ENCODE measurements around the gene KIFBP.

The KIFBP gene

DNA sequence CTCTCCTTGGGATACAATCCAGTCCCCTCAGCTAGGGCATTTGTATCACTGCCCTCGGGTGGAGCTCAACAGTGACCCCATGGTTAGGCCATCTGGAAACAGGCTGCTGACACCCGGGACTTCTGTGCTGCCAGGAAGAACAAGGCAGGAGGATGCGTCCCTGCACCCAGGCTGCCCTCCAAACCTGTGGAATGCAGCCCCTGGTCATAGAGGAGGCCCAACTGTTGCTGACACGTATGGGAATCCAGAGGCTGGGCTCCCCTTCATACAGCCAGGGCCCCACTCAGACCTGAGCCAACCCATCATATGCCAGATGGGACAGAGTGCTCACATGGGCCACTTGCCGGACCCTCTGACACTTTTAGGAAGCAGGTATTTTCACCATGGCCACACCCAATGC is 53.8 kb downstream of the KIFBP start:
- no peaks in the 10 kb centered on the region for H3K27me3 ChIP-seq (ENCODE audit: control insufficient read depth, insufficient read depth, low read length)
- H3K36me3 ChIP-seq (ENCODE audit: control insufficient read depth, insufficient read depth, low read length): no peaks in the 10 kb centered on the region
- H3K4me1 ChIP-seq (ENCODE audit: control insufficient read depth, insufficient read depth, low read length): no peaks in the 10 kb centered on the region
- no peak overlapping the region for H3K9ac ChIP-seq (ENCODE audit: low read depth, low read length)
- no peaks in the 10 kb centered on the region for H3K9me3 ChIP-seq (ENCODE audit: control insufficient read depth, insufficient read depth, low read length)
- no peak overlapping the region for H3K4me3 ChIP-seq (ENCODE audit: low read depth, low read length)

DNA sequence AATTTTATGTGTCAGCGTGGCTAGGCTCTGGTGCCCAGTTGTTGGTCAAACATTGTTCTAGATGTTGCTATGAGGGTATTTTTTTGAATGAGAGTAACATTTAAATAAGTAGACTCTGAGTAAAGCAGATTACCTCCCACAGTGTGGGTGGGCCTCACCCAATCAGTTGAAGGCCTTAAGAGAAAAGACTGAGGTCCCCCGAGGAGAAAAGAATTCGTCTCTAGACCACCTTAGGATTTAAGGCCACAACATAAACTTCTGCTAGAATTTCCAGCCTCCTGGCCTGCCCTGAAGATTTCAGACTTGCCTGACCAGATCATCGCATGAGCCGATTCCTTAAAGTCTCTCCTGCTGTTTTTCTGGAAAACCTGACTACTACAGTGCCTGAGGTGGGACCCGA is 54.2 kb downstream of the KIFBP start:
- Histone ChIP-seq H3K27me3 (ENCODE audit: control insufficient read depth, insufficient read depth, low read length) (no peaks in the 10 kb centered on the region), H3K9ac (ENCODE audit: low read depth, low read length) (no peak overlapping the region), H3K9me3 (ENCODE audit: control insufficient read depth, insufficient read depth, low read length) (no peaks in the 10 kb centered on the region), H3K4me3 (ENCODE audit: low read depth, low read length) (no peak overlapping the region), H3K36me3 (ENCODE audit: control insufficient read depth, insufficient read depth, low read length) (no peaks in the 10 kb centered on the region), H3K4me1 (ENCODE audit: control insufficient read depth, insufficient read depth, low read length) (no peaks in the 10 kb centered on the region)

DNA sequence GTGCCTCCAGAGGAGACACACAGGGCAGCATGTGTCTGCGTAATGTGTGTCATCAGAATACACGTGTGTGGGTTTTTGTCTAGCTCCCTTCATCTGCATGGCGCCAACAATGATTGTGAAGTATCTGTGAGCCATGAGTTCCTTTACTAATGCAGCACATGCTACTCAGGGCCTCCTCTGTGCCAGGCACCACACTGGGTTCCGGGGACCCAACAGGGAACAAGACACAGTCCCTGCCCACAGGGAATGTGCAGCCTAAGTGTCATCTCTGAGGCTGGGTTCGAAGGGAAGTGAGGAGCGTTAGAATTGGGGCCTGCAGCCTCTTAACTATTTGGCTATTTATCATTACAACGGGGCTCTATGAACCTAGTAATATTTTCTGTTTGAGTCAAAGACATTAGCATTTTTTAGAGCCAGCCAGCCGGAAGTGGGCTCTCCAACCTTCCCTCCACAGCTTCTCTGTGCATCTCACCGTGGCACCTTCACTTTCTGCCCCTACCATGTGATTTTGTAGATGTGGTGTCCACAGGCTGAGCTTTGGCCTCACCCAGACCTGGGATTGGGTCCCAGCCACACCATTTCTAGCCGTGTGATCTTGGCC is 55.4 kb downstream of the KIFBP start:
- Histone ChIP-seq H3K9ac (ENCODE audit: low read depth, low read length) (no peak overlapping the region), H3K4me1 (ENCODE audit: control insufficient read depth, insufficient read depth, low read length) (no peaks in the 10 kb centered on the region)

DNA sequence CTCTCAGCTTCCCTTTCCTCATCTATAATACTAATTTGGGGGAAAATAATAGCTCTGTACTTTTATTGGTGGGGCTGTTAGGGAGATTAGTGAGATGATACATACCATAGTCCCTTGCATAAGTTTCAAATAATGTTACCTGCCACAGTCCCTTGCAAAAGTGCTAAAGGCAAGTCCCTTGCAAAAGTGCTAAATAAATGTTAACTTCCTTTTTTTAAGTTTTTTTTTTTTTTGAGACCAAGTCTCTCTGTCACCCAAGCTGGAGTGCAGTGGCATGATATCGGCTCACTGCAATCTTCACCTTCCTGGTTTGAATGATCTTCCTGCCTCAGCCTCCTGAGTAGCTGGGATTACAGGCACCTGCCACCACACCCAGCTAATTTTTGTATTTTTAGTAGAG is 55.9 kb downstream of the KIFBP start:
- Histone ChIP-seq H3K4me1 (ENCODE audit: control insufficient read depth, insufficient read depth, low read length) (no peaks in the 10 kb centered on the region), H3K4me3 (ENCODE audit: low read depth, low read length) (no peak overlapping the region), H3K9me3 (ENCODE audit: control insufficient read depth, insufficient read depth, low read length) (no peaks in the 10 kb centered on the region), H3K9ac (ENCODE audit: low read depth, low read length) (no peak overlapping the region), H3K36me3 (ENCODE audit: control insufficient read depth, insufficient read depth, low read length) (no peaks in the 10 kb centered on the region), H3K27me3 (ENCODE audit: control insufficient read depth, insufficient read depth, low read length) (no peaks in the 10 kb centered on the region)

More for the DNA sequence above, 55.4 kb downstream of the KIFBP start:
- H3K27me3 ChIP-seq (ENCODE audit: control insufficient read depth, insufficient read depth, low read length): no peaks in the 10 kb centered on the region
- H3K36me3 ChIP-seq (ENCODE audit: control insufficient read depth, insufficient read depth, low read length): no peaks in the 10 kb centered on the region
- no peaks in the 10 kb centered on the region for H3K9me3 ChIP-seq (ENCODE audit: control insufficient read depth, insufficient read depth, low read length)
- no peak overlapping the region for H3K4me3 ChIP-seq (ENCODE audit: low read depth, low read length)

DNA sequence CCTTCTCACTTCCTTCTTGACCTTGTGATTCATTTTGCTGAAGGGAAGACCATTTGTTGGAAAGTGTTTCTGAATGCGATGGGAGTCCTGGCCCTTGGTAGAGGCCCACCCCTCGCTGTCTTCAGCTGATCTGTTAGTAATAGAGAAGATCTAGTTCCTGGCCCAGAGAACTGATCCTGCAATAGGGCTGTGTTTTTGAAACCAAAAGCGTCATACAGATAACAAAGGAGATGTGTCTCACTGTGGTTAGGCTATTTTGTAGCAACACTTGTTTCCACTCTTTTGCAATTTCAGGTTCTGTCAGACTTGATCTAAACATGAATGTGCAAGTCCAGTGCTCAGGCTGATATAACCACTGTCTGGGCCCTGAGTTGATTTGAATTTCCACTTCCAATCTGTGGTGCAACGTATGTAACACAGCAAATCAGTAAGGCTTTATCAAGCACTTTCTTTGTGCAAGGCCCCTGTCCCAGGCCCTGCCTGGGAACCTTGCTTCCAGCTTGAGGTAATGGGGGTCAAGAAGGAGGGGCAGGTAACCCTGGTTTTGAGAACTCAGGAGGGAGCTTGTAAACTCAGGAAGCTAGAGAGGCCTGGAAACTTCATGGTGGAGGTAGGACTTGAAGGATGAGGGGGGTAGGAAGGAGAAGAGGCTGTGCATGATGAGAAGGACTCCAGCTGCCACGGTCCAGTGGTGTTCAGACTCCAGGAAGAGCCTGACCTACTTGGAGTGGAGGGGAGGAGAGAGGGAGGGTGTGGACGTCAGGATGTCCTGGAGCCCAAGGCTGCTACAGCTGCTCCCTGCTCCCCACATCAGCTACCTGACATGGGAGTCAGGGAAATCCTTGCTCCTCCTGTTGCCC is 57.1 kb downstream of the KIFBP start:
- H3K9ac ChIP-seq (ENCODE audit: low read depth, low read length): no peak overlapping the region
- no peaks in the 10 kb centered on the region for H3K9me3 ChIP-seq (ENCODE audit: control insufficient read depth, insufficient read depth, low read length)
- H3K27me3 ChIP-seq (ENCODE audit: control insufficient read depth, insufficient read depth, low read length): no peaks in the 10 kb centered on the region
- no peaks in the 10 kb centered on the region for H3K36me3 ChIP-seq (ENCODE audit: control insufficient read depth, insufficient read depth, low read length)
- H3K4me3 ChIP-seq (ENCODE audit: low read depth, low read length): no peak overlapping the region
- no peaks in the 10 kb centered on the region for H3K4me1 ChIP-seq (ENCODE audit: control insufficient read depth, insufficient read depth, low read length)

DNA sequence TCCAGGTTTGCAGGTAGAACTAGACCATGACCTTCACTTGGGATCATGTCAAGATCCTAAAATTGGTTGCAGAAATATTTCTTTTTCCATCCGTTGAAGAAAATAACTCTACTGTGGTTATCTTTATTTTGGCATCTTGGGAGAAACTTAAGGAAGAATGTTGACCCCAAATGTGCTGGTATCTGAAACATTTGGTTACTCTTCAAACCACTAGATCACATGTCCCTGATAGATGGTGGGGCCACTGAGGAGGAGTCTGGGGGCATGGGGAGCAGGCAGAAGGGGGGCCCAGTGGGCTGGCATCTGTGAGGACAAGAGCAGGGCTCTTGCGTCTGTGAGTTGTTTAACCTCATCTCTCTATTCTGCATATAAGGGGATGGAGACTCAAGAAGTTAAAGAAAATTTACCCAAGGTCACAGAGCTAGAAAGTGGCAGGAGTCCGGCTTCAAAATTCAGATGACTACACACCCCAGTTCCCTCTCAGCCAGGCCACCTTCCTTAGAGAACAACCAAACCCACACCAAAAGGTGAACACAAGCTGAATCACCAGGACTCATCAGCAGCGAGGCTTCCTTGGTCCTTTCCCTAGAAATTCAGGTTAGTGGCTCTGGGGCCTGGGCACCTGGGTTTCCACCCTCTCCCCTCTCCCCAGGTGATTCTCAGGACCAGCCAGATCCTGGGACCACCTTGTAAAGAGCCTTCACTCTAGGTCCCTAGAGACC is 58.7 kb downstream of the KIFBP start:
- no peak overlapping the region for H3K4me3 ChIP-seq (ENCODE audit: low read depth, low read length)
- H3K36me3 ChIP-seq (ENCODE audit: control insufficient read depth, insufficient read depth, low read length): no peaks in the 10 kb centered on the region
- no peak overlapping the region for H3K9ac ChIP-seq (ENCODE audit: low read depth, low read length)
- no peaks in the 10 kb centered on the region for H3K4me1 ChIP-seq (ENCODE audit: control insufficient read depth, insufficient read depth, low read length)
- no peaks in the 10 kb centered on the region for H3K27me3 ChIP-seq (ENCODE audit: control insufficient read depth, insufficient read depth, low read length)
- no peaks in the 10 kb centered on the region for H3K9me3 ChIP-seq (ENCODE audit: control insufficient read depth, insufficient read depth, low read length)

DNA sequence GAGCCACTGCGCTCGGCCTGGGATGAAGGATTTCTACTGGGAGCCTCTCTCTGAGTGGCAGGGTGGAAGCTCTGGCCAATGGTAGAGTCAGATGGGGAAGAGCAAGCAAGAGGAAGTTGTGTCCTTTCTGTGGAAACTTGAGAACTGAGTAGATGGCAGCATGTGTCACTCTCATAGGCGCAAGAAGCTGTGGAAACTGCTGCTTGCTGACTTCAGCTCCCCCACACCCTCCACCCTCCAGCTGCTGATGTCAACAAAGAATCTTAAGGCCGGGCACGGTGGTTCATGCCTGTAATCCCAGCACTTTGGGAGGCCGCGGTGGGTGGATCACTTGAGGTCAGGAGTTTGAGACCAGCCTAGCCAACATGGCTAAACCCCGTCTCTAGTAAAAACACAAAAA is 59.5 kb downstream of the KIFBP start:
- H3K4me1 ChIP-seq (ENCODE audit: control insufficient read depth, insufficient read depth, low read length): no peaks in the 10 kb centered on the region
- no peaks in the 10 kb centered on the region for H3K27me3 ChIP-seq (ENCODE audit: control insufficient read depth, insufficient read depth, low read length)
- no peak overlapping the region for H3K9ac ChIP-seq (ENCODE audit: low read depth, low read length)
- H3K36me3 ChIP-seq (ENCODE audit: control insufficient read depth, insufficient read depth, low read length): no peaks in the 10 kb centered on the region
- H3K9me3 ChIP-seq (ENCODE audit: control insufficient read depth, insufficient read depth, low read length): no peaks in the 10 kb centered on the region
- no peak overlapping the region for H3K4me3 ChIP-seq (ENCODE audit: low read depth, low read length)

DNA sequence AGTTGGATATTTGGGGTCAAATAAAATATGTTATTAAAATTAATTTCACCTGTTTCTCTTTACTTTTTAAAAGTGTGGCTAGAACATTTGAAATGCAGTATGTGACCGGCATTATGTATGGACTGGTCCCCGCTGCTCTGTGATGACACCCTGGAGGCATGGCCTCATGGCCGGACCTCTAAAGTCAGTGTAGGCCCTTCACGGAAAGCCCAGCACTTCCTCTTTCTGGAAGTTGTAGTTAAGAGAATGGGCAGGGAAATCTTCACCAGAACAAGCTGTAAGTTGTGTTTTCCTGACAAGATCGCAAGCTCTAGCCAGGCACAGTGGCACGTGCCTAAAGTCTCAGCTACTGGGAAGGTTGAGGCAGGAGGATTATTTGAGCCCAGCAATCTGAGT is 61.0 kb downstream of the KIFBP start:
- no peaks in the 10 kb centered on the region for H3K27me3 ChIP-seq (ENCODE audit: control insufficient read depth, insufficient read depth, low read length)
- no peaks in the 10 kb centered on the region for H3K9me3 ChIP-seq (ENCODE audit: control insufficient read depth, insufficient read depth, low read length)
- H3K36me3 ChIP-seq (ENCODE audit: control insufficient read depth, insufficient read depth, low read length): no peaks in the 10 kb centered on the region
- no peak overlapping the region for H3K9ac ChIP-seq (ENCODE audit: low read depth, low read length)
- H3K4me3 ChIP-seq (ENCODE audit: low read depth, low read length): no peak overlapping the region
- no peaks in the 10 kb centered on the region for H3K4me1 ChIP-seq (ENCODE audit: control insufficient read depth, insufficient read depth, low read length)

DNA sequence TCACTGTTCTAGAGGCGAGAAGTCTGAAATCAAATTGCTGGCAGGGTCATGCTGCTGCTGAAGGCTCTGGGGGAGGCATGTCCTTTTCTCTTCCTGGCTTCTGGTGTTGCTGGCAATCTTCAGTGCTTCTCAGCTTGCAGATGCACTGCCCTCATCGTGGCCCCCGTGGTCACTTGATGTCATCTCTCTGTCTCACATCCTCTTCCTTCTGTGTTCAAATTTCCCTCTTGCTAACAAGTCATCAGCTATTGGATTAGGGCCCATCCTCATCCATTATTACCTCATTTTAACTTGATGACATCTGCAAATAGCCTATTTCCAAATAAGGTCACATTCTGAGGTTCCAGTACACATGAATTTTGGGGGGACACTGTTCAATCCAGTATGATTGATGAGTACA is 62.7 kb downstream of the KIFBP start:
- no peaks in the 10 kb centered on the region for H3K9me3 ChIP-seq (ENCODE audit: control insufficient read depth, insufficient read depth, low read length)
- no peaks in the 10 kb centered on the region for H3K27me3 ChIP-seq (ENCODE audit: control insufficient read depth, insufficient read depth, low read length)
- no peak overlapping the region for H3K4me3 ChIP-seq (ENCODE audit: low read depth, low read length)
- H3K36me3 ChIP-seq (ENCODE audit: control insufficient read depth, insufficient read depth, low read length): no peaks in the 10 kb centered on the region
- H3K9ac ChIP-seq (ENCODE audit: low read depth, low read length): no peak overlapping the region
- H3K4me1 ChIP-seq (ENCODE audit: control insufficient read depth, insufficient read depth, low read length): no peaks in the 10 kb centered on the region

DNA sequence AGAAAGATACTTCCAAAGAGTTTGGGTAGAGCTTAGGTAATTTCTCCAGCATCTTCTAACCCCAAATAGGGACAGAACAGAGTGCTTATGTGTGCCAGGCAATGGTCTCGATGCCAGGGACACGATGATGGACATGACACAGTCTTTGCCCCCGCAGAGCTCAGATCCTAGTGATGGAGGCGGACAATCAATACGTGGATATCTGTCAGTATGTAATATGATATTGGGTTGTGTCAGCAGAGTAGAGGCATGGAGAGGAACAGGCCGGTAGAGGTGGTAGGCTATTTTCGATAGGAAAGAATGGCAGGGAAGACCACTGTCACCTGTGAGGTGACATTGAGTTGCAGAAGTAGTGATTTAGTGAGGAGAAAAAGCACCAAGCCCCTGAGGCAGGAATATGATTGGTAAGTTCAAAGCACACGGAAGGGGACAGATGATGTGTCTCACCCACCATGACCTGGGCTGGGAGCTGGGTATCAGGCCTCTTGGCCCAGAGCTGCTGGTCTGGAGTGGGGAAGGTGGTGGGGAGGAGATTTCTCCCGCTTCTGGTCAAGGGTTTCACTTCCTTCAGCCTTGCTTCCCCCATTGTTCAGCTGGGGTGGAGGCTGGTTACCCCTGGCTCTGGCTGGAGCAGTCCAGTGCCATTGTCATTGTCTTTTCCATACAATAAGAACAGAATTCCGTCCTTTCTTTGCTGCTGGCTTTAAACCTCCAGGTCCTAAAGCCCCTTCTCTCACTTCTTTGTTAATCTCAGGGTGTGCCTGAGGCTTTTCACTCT is 63.3 kb downstream of the KIFBP start:
- Histone ChIP-seq H3K9ac (ENCODE audit: low read depth, low read length) (no peak overlapping the region), H3K36me3 (ENCODE audit: control insufficient read depth, insufficient read depth, low read length) (no peaks in the 10 kb centered on the region), H3K4me3 (ENCODE audit: low read depth, low read length) (no peak overlapping the region), H3K27me3 (ENCODE audit: control insufficient read depth, insufficient read depth, low read length) (no peaks in the 10 kb centered on the region), H3K4me1 (ENCODE audit: control insufficient read depth, insufficient read depth, low read length) (peaks cover 2% of the 10 kb centered on the region), H3K9me3 (ENCODE audit: control insufficient read depth, insufficient read depth, low read length) (no peaks in the 10 kb centered on the region)

DNA sequence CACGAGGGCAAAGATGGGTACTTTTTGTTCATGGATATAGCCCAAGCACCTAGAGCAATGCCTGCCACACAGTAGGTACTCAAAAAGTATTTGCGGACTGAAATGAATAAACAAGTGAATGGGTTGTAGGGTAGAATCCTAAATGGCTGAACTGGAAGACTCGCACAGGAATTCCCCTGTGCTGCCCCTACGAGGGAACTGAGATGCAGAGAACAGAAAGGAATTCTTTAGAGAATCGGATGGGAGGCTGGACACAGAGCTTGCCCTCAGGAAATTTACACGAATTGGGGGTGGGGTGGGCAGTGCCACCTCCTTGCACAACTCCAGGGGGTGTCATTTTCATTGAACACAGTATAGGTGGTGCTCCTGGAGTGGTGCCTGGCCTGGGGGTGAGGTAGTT is 64.1 kb downstream of the KIFBP start:
- Histone ChIP-seq H3K9me3 (ENCODE audit: control insufficient read depth, insufficient read depth, low read length) (no peaks in the 10 kb centered on the region), H3K27me3 (ENCODE audit: control insufficient read depth, insufficient read depth, low read length) (no peaks in the 10 kb centered on the region), H3K4me1 (ENCODE audit: control insufficient read depth, insufficient read depth, low read length) (peaks cover 2% of the 10 kb centered on the region), H3K9ac (ENCODE audit: low read depth, low read length) (no peak overlapping the region), H3K36me3 (ENCODE audit: control insufficient read depth, insufficient read depth, low read length) (no peaks in the 10 kb centered on the region), H3K4me3 (ENCODE audit: low read depth, low read length) (no peak overlapping the region)
